Activated gamma-delta T cell treated with Interleukin-2 at 50 U/mL for 16 hours (primary cell): ENCODE data around the gene SAMD4A.
A peak's percentile ranks its signal among the peaks of the same experiment; 100 is the strongest.

Source experiments
- DNase-seq: peaks from one replicate; pipeline ENCODE4 v3.0.0-alpha.2; 2020

SAMD4A gene

DNA sequence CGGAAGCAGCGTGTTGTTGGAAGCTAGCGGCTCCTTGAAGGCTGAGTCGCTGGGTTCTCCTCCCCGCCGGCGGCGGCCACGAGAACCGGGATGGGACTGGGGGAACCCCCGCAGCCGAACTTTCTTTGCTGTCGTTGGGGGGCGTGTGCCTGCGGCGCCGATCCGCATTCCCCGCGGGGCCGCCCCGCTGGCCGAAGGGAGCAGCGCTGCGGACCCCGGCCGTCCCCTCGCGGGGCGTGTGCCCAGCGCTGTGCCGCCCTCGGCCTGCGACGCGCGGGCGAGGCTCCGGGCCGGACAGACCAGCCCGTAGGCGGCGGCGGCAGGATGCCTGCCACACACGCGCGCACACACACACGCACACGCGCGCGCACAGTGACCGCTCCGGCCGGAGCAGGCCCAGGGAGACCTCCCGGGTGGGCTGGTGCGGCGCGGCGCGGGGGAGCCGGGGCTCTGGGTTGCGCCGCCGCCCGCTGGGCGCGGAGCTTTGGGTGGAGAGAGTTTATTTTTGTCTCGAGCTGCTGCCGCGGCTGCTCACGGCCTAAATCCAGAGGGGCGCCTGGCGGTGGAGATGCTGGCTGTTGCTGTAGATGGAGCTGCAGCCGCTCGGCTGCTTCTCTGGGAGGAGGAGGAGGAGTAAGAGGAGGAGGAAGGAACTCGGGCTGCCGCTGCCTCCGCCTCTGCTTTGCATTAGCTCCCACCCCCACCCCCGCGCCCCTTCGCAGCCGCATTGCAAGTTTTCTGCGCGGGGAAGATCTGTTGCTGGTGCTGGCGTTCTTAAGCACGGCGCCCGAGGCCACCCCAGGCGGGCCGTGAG, at the start of gene SAMD4A:
Gene SAMD4A, plus strand, starts transcription at position 719 of the 814 bp plus-strand sequence. CDS start 789 bp downstream, outside the sequence.
- peak; percentile 30 for DNase-seq

DNA sequence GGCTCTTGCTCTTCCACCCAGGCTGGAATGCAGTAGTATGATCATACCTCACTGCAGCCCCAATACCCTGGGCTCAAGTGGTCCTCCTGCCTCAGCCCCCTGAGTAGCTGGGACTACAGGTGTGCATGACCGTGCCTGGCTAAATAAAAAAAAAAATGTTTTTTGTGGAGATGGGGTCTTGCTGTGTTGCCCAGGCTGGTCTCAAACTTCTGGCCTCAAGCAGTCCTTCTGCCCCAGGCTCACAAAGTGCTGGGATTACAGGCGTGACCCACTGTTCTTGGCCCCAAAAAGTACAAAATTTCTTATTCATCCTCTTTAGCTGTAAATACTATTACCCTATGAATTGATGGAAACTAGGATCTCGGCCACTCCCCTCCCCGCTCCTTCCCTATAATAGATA, 42.5 kb upstream of the SAMD4A start:
- no peak for DNase-seq

- DNase-seq = no peak
Observed at GRCh38 chr14:54528973-54529372, 38.0 kb upstream of the SAMD4A start.

DNA sequence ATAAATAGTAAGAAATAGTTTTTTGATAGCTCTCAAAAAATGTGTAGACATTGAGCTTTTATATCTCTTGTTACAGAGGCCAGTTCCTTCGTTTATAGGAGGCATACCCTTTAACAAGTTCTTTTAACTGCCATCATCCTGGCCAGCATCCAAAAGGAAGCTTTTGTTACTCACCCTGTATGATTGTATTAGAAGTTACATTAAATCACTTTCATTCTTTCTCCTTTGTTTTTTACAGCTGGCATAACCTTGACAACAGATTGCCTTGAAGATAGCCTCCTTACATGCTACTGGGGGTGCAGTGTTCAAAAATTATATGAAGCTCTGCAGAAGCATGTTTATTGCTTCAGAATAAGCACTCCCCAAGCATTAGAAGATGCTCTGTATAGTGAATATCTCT, 37.1 kb upstream of the SAMD4A start:
- no peak for DNase-seq

DNA sequence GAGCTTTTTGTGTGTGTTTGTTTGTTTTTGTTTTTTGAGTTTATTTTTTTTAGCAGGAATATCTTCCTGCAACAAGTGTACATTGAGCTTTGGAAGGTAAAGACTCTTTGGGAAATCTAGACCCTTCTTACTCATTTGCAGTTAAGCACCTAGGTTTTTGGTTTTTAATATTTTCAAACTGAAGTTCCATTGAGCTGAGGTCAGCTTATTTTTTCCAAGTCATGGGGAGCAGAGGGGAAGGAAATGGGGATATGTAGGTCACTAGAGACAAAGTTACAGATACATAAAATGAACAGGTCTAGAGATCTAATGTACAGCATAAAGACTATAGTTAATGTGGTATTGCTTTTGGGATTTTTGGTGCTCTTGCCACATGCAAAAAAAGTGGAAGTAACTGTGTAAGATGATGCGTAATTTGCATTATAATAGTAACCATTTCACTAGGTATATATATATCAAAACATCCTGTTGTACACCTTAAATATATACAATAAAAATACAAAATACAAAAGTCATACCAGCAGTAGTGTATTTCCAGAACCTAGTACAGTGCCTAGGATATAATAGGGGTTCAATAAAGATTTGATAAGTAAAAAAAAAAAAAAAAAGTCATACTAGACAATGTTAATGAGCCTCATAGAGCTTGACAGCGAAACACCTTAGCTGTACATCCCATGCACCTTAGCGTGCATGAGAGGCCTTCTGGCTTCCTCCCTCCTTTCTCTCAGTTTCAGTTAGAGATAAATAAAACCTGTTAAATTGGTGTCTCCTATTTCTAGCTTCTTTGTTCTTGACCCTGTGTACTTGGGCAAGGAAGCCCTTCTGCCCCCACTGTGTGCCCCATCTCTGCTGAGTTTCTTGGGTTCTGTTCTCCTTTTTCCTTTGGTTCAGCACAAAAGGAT, 34.6 kb upstream of the SAMD4A start:
- DNase-seq = no peak

DNA sequence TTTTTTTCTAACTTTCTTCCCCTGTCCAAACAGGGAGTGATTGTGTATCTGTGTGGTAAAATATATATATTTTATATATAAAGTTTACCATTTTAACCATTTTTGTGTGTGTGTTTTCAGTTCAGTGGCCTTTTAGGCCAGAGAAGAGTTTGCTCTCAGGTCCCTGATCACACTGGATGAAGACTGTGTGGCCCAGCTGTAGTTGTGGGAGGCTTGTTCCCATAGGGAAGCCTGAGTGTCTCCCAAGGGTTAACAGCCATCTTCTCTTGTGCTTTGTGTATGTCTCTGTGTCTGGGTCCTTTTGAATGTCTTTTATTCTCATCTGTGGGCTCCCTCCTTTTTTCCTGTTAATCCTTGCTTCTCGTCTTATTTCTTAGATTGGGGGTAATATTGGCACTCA, 33.8 kb upstream of the SAMD4A start:
- no peak for DNase-seq

DNA sequence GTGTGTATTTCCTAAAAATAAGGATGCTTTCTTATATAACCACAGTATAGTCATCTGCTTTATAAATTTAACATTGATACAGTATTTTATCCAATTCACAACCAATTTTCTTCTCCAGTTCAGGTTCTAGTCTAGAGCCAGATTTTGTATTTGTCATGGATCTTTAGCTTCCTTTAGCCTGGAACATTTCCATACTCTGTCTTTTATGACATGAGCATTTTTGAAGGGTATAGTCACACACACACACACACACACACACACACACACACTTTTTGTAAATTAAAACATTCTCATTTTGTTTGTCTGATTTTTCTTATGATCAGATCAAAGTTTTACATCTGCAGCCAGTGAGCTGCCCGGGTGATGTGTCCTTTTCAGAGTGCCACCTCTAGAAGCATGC, 31.8 kb upstream of the SAMD4A start:
- no peak for DNase-seq

DNA sequence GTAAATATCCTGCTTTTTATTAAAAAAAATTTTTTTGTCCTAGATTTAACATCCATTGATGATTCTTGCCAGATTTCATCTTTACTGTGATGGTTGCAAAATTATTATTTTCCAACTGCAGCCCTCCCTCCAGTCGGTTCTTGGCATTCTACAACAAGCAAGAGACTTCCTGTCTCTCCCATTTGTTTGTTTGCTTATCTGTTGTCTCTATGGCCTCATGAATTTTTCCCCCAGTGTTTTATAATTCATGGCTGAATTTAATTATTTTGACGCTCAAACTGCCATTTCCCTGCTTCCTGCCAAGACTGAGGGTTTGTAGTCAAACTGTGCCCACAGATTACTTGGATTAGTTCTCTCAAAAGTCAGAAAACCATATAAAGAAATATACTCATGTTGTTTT, 31.3 kb upstream of the SAMD4A start:
- no peak for DNase-seq

- no peak for DNase-seq
Observed at GRCh38 chr14:54537651-54538050, 29.3 kb upstream of the SAMD4A start.

DNA sequence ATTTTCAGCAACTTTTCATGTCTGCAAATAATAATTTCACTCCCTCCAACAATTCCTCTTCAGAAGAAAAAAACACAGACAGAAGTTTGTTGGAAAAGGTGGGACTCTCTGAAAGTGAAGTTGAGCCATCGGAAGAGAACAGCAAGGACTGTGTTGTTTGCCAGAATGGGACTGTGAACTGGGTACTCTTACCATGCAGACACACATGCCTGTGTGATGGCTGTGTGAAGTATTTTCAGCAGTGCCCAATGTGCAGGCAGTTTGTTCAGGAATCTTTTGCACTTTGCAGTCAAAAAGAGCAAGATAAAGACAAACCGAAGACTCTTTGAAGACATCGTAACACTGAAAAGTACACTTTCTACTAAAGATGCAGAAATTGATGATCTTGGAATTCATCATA, 28.9 kb upstream of the SAMD4A start:
- DNase-seq = no peak

GRCh38 chr14:54547583-54547982, 19.3 kb upstream of the SAMD4A start:
- DNase-seq = no peak

DNA sequence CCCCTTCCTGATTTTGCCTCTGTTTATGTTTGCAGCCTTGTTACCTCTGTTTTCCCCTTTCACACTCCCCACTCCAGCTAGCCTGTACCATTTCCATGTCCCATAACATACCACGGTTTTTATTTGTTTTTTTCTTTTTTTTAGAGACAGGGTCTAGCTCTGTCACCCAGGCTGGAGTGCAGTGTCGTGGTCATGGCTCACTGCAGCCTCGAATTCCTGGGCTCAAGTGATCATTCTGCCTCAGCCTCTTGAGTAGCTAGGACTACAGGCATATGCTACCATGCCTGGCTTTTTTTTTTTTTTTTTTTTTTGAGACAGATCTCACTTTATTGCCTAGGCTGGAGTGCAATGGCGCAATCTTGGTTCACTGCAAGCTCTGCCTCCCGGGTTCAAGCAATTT, 18.4 kb upstream of the SAMD4A start:
- DNase-seq = no peak

DNA sequence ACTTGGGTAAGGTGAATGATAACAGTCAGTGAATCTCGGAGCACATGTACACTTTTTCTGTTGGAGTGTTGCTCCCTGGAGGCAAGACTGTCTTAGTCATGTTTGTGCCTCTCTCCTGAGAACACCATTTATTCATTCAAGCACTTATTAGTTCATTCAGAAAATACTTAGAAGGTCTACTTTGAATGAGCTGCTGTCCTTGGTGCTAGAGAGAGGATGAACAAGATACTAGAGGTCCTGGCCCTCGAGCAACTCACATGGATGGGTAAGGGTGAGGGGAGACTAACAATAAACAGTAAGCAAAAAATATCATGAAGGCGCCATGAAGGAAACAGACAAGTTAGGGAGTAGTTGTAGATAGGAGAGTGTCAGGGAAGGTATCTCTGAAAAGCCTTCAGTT, 17.1 kb upstream of the SAMD4A start:
- DNase-seq = no peak

DNA sequence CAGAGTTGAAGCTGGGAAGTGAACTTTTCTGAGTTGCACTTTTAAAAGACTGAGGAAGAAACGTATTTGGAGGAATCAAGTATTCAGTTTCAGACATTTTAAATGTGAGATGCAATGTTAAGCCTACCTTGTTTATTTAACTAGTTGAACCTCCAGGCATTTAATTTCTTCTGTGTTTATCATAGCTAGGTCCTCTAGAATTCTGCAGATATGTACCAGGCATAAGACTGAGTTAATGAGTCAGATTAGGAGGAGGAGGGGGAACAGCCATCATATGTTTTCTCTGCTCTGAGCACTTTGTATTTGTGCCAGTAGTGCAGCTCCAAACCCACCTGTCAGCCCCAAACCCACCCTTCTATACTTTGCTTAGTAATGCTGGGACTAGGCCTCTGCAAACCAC, 16.4 kb upstream of the SAMD4A start:
- DNase-seq = no peak

GRCh38 chr14:54554401-54554800, 12.5 kb upstream of the SAMD4A start:
- DNase-seq = no peak

GRCh38 chr14:54555651-54556050, 11.3 kb upstream of the SAMD4A start:
- DNase-seq = no peak

- DNase-seq = no peak
Observed at GRCh38 chr14:54556535-54556934, 10.4 kb upstream of the SAMD4A start.

DNA sequence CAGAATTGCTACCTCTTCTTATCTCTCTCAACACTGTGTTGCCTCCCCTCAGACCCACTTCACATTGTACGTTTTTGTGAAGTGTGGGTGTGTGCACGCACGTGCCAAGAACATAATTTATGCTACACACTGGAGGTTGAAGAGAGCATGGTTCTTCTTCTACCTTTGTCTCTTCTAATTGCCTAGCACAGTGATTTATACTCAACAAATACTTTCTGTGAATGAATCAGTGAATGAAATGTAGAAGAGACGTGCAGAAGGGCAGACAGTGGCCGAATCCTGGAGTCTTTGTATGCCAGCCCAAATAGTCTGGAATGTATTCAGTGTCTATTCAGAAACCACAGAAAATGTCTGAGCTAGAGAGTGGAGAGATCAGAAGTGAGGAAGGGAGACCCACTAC, 4.6 kb upstream of the SAMD4A start:
- no peak for DNase-seq

DNA sequence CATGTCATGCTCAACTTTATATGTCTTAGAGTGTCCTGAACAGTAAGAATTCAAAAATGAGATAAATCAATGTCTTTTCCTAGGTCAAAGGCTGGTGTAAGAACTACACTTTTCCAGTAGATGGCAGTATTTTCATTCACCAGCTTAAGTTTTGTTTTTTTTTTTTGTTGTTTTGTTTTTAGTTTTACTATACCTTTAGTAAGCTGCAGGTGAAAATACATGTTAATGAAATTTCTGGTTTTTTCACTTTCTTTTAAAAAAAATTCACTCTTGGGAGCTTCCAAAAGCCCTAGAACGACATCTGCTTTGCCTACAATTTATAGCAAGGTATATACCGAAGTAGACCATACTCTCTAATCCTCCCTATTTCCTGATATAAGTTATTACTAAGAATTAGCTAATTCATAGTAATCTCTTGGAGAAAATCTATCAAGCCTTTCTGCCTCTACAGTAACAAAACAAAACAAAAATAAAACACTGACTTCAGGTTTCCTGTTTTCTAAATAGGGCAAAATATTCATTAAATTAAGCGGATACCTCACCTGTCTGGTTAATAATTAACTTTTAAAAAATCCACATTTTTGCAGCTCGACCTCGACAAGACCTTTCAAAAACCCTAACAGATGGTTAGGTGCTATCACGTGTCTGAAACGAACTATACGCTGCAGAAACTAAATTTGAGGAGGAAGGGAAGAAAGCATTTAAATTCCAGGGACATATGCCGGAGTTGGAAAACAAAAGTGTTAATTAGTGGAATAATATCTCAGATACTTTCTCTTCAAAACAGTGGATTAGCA, 2.7 kb upstream of the SAMD4A start:
- DNase-seq = no peak

DNA sequence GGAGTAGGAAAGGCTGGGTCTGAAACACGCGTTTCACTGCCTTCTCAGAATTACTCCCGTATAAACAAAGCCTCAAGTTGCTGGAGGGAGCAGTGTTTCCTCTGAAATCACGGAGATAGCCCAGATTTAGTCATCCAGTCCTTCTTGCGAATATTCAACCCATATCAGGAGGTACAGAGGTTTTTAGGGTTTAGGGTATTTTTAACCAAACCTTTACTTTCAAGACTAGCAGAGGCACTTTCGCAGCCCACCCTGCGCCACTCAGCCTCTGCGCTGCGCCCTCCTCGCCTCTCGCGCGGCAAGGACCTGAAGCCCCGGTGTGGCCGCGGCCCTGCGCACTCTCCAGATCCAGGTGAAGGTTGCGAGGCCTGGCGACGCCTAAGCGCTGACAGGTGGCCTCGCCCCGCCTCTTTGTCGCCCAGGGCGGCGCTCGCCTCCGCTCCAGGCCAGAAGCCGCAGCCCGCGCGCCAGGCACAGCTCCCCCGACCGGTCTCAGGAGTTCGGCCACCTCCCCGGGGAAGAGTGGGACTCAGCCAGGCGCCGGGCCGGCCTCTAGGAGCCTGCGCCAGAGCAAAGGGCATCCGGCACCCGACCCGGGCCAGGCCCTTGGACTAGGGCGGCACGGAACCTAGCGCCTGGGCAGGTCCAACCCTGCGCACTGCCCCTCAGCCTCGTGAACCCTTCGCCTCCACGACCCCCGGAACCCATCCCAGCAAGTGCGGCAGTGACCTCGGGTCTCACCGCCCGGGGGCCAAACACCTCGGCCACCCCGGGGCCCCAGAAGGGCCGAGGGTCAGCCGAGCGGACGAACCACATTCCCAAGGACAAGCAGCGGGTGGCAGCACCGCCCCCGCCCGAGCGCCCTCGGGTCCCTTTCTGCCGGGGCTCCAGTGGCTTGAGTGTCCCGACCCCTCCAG, 1.8 kb upstream of the SAMD4A start:
- peak; percentile 35 for DNase-seq

DNA sequence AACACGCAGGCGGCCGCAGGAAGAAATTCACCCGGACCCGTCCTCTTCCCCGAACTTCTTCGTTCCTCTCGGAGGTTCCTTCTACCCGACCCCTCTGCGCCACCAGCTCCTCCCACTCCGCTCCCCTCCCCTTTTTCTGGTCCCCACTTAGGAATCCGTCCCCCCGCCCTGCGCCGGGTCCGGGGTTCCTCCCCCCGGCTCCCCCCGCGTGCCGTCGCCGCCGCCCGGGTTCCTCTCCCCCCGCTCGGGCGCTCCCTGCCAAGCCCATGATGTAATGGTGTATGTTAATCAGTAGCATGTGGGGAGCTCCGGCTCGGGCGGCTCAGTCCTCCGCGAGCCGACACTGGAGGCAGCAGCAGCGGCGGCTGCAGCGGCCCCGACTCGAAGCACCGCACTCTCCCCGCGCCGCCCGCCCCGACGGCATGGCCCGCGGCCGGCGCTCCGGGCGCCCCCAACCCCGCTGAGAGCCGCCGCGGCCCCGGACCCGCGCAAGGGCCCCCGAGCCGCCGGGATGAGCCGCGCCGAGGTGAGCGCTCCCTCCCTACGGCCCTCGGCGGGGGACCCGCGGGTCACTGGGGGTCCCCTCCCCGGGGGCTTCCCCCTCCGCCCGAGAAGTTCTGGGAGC, 1.0 kb upstream of the SAMD4A start:
- peak; percentile 61 for DNase-seq

GRCh38 chr14:54567224-54567638, 303 bp downstream of the SAMD4A start:
- no peak for DNase-seq
